NCI-H2227 treated with DMSO at 0.1 percent for 48 hours (cell line): Measurements from ENCODE around the gene C16orf89.

ENCODE experiments used
- DNase-seq: peaks from one replicate; lab custom pipeline; 2025; lab: John Stamatoyannopoulos, UW

C16orf89 gene

DNA sequence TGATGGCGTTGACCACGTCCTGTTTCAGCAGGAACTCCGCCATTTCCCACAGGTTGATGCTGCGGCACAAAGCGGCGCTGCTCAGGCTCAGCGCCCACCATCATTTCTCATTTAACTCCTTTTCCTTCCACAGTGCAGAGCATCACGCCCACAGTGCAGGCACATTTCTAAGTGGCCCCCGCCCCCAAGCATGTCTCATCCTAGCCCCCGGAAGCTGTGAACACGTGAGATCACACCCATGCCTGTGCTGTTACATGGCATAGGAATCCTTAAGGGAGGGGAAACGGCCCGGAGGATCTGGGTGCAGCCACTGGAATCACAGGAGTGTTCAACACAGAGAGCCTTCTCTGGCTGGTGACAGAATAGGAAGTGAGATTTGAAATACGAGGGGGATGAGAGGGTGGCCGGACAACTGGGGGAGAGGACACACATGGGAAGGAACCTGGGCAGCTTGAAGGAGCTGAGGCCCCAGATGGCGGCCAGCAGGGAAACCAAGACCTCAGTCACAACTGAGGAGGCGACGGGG lies 36.7 kb downstream of the C16orf89 start:
- no peak for DNase-seq

DNA sequence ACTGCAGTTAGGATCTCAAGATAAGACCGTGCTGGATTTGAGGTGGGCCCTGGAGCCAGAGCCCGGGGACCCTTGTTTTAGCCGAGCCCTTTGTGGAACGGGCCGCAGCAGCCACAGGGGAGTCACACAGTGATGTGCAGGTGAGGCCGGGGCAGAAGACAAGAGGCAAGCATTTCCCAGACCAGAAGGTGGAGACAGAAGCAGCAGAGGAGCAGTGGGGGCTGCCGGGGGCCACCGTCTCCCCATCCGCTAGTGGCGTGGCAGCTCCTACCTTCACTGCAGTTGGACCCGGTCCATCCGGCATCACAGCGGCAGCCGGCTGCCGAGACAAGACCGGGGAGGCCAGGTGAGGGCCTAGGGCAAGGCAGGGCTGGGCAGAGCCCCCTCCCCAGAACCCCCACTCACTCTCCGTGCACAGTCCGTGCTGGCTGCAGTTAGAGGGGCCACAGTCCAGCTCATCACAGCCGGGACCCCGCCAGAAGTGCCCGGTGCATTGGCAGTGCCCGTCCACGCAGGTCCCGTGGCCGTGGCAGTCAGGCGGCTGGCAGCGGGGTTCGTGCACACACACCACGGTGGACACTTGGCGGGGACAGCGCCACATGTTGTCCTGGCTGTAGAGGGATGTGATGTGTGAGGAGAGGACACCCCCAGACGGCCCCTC lies 38.1 kb downstream of the C16orf89 start:
- DNase-seq, result no peak

DNA sequence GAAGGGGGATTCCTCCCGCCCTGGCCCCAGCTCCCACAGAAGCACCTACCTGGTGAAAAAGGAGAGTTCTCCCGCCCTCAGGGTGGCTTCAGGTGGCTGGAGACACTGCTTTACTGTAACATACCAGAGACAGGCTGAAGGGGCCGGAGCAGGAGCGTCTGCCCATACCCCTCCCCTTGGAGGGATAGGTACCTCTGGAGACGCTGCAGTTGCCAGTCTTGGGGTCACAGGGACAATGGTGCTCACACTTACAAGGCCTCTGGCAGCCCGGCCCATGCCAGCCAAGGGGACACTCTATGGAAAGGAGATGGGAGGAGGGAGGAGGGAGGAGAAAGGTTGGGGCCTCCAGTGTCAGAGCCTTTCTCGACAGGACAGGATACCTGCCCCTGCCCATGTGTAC lies 38.7 kb downstream of the C16orf89 start:
- DNase-seq, result no peak

DNA sequence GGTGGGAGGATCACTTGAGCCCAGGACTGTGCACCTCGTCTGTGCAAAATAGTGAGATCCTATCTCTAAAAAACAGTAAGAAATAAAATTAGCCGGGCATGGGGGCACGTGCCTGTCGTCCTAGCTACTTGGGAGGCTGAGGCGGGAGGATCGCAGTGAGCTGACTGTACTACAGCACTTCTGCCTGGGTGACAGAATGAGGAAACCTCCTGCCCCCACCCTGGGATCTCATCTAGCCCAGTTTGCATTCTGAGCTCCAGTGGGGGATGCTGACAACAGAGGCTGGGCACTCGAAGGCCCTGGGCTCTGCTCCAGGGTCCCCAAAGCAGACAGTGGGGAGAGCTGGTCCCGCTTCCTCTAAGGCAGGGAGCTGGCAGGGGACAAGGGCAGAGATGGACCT lies 39.1 kb downstream of the C16orf89 start:
- no peak for DNase-seq

DNA sequence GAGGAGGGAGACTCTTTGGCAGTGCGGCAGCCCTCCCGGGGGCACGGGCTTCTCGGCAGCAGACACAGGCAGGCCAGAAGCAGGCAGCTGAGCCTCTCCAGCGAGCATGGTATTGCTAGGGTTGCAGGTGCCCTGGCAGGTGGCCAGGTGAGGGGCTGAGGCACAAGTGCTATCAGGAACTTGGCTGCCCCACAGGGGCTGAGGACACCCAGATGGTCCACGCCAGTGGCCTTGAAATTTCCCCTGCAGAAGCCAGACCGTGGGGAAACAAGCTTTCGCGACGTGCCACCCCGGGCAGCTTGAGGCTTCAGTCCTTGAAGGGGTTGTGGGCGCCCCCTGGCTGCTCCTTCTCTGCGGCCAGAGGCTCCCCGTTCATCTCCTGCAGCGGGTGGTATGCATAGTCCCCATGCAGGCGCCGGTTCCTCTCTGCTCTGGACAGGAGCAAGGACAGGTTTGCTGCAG lies 40.6 kb downstream of the C16orf89 start:
- peak; percentile 10 for DNase-seq

DNA sequence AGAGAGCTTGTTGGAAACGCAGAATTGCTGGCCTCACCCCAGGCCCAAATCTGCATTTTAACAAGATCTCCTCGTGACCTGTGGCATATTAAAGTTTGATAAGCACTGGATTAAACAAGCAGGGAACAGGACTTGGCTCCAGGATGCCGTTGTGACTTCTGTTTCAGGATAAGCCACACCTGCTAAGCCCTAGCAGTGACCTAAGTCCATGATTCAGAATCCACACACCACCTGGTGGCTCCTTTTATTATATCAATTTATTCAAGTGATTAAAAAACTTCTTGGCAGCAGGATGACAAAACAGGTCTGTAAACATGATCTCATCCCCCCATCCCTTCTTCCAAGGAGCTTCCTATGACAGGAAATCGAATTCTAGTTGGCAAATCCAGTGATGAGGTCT lies 41.1 kb downstream of the C16orf89 start:
- DNase-seq, result peak; percentile 20

DNA sequence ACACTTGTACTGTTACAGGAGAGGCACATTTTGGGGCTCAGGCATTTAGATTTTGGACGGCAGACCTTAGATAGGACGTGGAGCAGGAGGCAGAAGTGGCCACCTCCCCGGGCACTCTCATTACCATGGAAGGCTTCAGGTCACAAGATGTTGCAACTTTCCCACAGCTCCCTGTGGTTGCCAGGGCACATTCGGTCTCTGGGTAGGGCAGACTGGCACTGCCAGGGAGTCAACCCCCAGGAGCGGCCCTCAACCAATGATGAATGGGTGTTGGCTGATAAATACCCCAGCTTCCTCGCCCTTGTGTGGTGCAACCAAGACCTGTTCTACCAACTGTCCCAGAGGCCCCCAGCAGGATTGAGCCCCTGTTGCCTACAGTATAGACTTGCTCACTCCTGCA lies 43.2 kb downstream of the C16orf89 start:
- DNase-seq, result no peak

DNA sequence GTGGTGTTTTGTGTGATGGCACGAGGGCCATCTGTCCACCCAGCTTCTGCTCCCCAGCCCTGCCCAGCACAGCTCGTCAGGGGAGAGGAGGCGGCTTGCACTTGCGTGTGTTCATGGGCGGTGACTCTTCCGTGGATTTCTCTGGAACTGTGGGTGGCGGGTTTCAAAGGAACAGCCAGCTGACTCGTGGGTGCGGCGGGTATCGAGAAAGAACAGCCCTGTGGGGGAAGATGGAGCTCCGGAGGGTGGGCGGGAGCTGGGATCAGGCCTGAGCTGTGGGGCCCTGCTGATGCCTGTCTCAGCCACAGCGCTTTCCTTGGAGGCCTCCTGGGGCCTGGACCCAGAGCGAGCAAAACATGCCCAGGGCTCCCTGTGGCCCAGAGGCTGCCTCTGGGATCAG lies 45.2 kb downstream of the C16orf89 start:
- no peak for DNase-seq

DNA sequence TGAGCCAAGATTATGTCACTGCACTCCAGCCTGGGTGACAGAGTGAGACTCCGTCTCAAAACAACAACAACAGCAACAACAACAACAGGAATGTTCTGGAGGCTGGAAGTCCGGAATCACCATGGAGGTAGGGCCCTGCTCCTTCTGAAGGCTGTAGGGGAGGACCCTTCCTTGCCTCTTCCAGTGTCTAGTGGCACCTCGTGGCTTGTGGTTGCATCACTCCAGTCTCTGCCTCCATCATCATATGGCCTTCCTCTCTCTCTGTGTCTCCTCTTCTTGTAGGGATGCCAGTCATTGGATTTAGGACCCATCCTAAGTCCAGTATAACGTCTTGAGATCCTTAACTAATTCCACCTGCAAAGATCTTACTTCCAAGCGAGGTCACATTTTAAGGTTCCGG lies 46.0 kb downstream of the C16orf89 start:
- DNase-seq, result no peak

DNA sequence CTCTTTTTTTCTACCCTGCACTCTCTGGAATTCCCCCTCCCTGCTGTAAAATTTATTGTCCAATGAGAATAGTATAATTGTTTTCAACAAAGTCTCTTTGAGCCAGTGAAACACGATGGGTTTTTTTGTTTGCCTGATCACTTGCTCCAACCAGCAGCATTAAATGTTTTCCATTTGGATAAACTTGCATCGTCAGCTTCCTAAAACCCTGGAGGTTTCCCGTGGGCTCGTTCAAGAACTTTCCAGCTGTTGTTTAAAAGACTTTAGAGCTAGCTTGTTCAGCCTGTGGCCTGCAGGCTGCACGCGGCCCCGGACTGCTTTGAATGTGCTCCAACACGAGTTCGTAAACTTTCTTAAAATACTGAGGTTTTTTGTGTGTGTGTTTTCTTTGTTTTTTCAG lies 47.0 kb downstream of the C16orf89 start:
- DNase-seq, result no peak

DNA sequence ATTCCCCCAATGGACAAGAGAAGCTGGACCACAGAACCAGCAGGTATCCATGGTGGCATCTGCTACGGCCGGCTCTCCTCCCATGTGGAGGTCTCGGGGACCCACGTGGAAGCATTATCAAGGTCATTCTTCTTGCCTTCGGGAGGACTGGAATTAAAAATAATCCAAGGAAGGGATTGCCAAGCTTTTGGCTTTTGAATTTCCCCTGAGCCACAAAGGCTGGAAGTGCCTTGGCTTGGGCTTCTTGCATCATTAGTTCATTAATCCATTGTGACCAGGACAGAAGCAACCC lies 48.1 kb downstream of the C16orf89 start:
- DNase-seq, result no peak

DNA sequence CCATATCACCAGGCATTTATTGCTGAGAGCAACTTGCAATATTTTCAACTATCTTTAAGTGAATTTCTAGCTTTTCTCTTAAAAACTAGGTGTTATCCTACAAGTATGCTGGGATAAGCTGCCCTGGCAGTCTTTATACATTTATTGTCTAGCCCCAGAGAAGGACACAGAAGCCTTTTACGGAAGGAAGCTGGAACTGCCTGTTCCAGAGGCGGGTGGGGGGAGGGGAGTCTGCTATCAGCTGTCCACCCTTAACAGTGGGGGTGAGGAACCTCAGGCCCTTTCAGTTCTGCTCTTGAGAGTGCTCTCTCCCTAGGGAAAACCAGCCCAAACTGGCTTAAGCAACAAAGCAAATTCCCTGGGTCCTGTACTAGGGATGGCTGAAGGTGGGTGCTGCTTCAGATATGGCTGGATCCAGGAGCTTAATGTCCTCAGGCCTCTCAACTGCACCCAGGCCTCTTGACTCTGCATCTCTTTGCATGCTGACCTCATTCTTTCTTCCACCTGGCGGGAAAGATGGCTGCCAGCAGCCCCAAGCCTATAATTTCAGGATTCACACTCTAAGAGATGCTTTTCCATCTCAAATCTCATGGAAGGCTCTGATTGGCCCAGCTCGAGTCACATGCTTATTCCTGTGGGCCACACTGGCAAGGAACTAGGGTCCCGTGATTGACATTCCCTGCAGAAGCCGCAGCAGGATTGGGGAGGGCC lies 48.6 kb downstream of the C16orf89 start:
- DNase-seq, result no peak

DNA sequence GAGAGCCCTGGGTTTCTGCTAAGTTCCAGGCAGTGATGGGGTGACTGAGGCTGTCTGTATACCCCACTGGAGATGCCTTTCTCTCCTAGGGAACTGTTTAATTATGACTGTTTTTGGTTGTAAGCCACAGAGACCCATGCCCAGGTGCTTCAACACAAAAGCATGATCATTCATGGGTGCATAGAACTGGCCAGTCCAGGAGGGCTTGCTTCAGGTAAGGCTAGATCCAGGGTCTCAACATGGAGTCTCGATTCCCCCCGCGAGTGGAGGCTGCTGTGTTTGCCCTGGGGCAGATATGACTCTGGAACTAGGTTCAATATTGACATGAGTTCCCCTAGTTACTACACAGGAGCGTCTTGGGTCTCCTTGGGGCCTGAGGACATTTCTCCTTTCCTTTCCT lies 49.9 kb downstream of the C16orf89 start:
- no peak for DNase-seq

DNA sequence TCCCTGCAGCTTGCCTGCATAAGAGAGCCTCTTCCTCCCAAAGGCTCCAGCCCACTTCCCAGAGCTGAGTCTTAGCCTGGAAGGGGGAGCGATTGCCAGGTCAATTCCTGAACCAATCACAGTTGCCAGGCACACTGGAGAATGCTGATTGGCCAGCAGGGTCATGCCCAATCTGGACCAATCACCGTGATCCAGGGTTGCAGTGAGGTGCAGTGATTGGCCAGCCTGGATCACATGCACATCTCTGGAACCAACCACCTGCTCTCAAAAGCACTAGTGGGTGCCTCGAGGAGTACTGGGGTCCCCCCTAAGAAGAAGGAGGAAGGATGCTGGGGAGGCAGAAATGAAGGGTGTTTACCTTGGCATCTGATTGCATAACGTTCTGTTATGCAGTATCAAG lies 50.4 kb downstream of the C16orf89 start:
- no peak for DNase-seq

DNA sequence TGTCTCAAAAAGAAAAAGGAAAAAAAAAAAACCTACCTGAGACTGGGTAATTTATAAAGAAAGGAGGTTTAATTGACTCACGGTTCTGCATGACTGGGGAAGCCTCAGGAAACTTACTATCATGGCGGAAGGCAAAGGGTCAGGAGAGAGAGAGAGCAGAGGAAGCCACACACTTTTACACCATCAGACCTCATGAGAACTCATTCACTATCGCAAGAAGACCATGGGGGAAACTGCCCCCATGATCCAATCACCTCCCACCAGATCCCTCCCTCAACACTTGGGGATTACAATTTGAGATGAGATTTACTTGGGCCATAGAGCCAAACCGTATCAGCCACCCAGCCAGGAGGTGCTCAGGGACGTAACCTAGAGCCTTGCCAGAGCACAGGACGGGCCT lies 52.9 kb downstream of the C16orf89 start:
- DNase-seq, result no peak

DNA sequence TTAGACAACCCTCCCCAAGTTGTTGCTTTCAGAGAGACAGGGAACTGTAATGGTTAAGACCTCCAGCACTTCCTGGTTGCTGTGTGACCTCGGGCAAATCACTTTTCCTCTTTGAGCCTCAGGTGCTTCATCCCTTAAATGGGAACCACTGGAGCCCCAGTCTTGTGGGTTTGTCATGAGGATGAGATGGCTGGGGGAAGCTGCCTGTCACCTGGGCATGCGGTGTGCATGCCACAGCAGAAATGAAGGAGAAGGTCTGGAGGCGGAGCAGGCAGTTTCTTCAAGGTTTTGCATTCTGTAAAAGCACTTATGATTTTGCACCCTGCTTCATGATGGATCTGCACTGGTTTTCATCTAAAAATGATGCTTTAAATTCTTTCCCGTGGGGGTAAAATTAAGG lies 54.1 kb downstream of the C16orf89 start:
- no peak for DNase-seq

DNA sequence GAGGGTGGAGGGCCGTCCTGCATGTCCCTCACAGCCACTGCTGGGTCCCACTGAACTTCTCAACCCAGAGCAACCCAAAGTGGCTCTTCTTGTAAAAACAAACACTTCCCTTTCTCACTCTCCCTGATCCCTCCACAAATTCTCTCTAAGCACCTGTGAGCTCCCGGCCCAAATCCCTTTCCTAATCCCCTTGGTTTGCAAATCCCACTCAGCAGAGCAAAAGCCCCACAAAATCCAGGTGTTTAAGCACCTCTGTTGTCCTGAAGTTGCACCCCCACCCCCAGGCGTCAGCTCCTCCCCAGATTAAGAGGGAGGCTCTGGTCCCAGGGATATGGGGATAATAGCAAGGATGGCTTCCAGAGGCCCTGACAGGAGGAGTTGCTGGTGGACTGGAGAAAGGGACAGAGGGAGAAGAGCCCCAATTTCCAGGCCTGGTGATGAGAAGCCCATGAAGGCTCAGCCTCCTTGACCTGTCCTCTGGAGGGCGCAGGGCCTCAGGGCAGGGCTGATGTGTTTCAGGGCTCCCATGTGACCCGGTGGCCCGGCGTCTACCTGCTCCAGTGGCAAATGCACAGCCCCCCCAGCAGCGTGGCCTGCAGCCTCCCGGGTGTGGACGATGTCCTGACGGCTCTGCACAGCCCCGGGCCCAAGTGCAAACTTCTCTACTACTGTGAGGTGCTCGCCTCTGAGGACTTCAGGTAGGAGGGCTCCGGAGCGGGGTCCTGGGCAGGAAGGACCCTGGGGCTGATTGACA lies 55.0 kb downstream of the C16orf89 start:
- no peak for DNase-seq

DNA sequence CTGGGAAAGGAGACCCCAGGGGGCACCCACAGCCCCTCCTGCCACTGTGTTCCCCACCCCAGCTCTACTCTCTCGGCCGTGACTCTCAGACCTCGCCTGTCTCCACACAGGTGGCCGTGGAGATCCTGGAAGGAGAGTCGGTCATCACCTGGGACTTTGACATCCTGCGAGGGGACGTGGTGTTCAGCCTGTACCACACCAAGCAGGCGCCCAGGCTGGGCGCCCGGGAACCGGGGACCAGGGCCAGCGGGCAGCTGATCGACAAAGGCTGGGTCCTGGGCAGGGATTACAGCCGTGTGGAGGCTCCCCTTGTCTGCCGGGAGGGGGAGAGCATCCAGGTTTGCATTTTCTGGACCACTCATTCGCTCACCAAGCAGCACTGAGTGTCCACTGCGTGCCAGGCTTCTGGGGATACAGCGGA lies 57.4 kb downstream of the C16orf89 start:
- no peak for DNase-seq

DNA sequence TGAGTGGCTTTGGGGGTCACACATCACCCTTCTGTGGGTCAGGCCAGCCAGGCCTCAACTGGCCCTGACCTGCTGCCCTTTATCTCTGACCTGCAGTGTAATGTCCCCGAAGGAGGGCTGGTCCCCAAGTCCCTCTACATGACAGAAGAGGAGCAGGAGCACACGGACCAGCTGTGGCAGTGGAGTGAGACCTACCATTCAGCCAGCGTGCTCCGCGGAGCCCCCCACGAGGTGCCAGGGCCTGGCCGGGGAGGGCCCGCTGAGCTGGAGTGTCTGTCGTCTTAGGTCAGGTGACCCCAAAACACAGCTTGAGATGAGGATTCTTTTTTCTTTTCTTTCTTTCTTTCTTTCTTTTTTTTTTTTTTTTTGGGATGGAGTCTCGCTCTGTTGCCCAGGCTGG lies 58.5 kb downstream of the C16orf89 start:
- no peak for DNase-seq

DNA sequence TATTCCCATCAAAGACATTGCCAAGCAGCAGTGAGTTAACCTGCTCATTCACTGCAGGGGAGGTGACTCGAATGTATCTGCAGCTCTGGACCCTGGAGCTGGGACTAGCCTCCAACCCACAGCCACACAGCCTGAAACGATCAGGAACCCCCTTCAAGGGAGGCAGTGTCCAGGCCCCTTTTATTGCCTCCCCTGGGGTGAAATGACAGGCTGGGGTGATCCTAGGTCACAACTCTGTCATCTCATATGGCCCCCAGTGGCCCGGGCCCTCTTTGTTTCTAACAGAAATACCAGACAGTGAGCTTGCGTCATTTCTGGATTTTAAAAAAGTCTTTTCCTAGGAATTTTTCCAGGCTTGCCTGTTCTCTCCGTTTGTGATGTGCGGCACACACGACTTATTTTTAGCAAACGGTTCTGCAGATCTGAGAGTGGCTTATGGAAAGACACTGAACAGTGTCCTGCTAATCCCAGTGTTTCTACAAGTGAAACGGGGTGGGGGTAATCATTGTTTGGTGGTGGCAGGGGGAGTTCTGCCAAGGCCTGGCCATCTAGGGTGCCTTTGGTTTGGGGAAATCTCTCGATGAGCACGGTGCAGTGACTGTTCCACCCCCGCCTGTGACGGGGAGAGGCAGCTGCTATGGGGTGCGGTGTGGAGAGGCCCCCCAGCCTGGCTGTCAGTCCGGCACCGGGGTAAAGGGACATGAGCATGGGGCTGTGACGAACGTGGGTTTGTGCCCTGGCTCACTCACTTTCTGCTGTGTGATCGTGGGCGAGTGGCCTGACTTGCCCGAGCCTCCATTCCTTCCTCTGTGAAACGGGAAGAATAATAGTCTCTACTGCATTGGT lies 59.2 kb downstream of the C16orf89 start:
- no peak for DNase-seq

DNA sequence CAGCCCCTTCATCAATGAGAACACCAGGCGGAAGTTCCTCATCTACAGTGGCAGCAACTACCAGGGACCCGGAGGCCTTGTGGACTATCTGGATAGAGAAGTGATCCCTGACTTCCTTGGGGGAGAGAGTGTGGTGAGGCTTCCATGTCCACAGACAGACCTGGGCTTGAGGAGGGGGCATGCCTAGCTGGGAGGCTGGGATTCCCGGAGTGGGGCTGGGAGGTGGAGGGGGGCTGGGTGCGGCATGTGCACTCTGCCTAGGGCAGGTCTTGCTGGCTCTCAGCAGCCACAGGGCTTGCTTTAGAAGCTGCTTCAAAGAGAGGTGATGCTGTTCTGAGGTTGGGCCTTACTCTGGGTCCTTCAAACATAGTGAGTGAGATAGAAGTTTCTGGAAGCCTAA lies 59.8 kb downstream of the C16orf89 start:
- DNase-seq, result no peak

DNA sequence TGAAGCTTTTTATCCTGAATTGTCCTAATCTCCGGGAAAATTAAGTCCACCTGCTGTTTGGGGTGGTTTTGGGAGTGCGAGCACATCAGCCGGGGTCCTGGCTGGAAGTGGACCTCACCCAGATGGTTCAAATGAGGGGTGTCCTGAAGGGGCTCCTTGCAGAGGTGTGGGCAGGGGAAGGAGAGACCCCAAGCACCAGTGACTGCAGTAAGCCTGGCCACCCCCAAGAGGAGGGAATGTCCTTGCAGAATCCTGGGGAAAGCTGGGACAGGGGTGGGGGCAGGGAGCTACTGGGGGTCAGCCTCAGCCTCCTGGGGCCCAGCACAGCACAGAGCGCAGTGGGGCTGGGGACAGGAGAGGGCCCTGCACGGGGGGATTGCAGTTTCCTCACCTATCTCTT lies 61.4 kb downstream of the C16orf89 start:
- DNase-seq, result no peak
